WI38 (cell line): ENCODE results near the gene ABCA13.

Experiments used
- H3K4me3 ChIP-seq: 2 replicates; pipeline ENCODE4 v1.5.1; 2011; ENCODE audit warnings: low read depth, mild to moderate bottlenecking, control low read depth, low read length
- TF ChIP-seq, protein P1 (sequence below): IDR thresholded peaks from 2 replicates; pipeline ENCODE4 v1.5.1; 2012; ENCODE audit warnings: low read depth, mild to moderate bottlenecking, control low read depth, low read length

Gene ABCA13

DNA sequence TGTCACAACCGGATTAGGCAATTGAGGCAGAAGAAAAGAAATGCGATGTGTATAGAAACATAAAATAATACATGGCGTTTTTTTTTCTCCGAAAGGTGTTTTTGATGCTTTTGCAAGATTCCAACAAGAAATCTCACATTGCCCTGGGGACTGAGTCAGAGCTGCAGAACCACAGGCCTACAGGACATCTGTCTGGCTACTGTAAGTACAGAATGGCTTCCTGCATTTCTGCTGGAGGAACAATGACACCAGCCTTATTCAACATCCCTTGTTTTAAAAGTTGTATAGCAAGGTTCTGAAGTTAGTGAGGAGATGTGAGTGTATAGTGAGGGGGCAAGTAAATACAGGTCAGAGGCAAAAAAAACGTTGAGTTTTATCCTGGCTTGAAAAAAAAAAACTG, 256.4 kb downstream of the ABCA13 start:
- H3K4me3 ChIP-seq: no peak overlapping the region
- TF ChIP-seq, protein P1, sequence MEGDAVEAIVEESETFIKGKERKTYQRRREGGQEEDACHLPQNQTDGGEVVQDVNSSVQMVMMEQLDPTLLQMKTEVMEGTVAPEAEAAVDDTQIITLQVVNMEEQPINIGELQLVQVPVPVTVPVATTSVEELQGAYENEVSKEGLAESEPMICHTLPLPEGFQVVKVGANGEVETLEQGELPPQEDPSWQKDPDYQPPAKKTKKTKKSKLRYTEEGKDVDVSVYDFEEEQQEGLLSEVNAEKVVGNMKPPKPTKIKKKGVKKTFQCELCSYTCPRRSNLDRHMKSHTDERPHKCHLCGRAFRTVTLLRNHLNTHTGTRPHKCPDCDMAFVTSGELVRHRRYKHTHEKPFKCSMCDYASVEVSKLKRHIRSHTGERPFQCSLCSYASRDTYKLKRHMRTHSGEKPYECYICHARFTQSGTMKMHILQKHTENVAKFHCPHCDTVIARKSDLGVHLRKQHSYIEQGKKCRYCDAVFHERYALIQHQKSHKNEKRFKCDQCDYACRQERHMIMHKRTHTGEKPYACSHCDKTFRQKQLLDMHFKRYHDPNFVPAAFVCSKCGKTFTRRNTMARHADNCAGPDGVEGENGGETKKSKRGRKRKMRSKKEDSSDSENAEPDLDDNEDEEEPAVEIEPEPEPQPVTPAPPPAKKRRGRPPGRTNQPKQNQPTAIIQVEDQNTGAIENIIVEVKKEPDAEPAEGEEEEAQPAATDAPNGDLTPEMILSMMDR: no peak

DNA sequence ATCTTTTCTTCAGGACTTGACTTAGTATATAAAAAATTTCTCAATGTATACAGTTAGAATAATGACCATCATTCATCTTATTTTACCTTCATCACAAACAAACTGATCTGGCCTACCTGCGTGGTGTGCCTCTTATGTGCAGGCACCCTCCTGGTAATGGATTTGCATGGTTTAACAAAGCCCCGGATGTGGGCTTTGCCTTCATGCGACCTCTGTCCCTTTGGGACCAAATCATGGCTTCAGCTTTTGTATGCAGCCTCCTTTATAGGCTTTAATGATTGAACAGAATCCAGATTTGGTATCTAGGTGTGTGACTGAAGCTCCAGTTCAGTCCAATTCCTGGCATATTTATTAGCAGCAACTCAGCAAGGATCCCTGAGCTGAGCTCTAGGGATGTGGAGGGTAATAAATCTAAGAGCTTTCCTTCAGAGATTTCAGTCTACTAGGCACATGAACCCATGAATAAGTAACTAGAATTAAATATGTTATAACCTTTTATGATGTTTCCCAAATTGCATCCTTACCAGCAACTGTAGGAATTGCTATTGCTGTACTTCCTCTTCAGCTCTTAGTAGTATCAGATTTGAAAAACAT, 256.9 kb downstream of the ABCA13 start:
- TF ChIP-seq, protein P1: no peak

DNA sequence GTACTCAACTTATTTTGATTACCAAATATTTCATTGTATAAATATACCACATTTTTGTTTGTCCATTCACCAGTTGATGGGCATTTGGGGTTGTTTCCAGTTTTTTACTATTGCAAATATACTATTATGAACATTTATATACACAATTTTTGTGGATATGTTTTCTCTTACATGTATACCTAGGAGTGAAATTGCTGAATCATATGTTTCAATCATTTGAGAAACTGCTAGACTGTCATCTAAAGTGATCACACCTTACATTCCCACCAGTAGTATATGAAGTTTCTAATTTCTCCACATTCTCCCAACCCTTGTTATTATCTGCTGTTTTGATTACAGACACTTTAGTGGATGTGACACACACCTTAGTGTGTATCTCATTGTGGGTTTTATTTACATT, 257.9 kb downstream of the ABCA13 start:
- no peak overlapping the region for H3K4me3 ChIP-seq
- TF ChIP-seq, protein P1: no peak

More for the DNA sequence above, 256.9 kb downstream of the ABCA13 start:
- no peak overlapping the region for H3K4me3 ChIP-seq

DNA sequence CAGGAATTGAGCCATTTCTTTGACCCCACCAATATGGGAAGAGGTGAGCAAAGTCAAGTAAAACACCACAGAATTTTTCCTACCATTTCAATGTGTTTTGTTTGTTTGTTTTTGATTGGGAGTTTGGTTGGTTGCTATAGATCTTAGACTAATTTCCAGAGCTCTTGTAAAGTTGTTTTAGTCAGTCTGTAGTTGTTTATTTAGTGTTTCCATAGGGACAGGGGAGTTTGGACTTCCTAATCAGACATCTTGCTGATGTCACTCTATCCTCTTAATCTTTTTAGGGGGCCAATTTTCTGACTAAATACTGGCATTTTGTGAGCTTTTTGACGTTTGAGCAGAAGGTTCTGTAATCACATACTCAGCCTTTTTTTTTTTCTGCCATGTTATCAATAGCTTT, 266.9 kb downstream of the ABCA13 start:
- H3K4me3 ChIP-seq: no peak overlapping the region
- TF ChIP-seq, protein P1: no peak

DNA sequence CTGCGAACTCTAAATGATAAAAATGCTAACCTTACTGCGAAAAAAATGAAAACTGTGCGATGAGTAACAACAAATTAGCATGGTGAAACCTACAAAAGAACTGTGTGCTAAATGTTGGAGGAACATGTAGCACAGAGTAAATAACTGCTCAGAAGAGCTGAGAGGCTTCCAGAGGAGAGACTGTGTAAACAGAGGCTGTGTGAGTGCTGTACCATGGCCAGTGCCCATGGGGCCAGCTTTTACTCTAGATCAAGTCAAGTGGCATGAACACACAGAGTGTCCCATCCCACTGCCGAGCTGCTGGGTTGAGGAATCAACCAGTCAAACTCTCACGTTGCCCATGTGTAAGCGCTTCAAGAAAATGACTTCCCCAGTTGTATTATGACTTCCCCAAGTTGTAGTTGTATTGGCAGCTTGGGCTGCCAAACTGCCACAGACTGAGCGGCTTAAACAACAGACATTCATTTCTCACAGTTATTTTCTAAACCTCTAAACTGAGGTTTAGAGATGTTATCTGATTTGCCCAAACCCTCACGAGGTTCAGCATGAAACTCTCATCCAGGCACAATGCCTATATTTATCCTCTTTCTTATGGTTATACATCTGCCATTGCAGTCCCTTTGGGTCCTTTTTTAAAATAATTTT, 270.7 kb downstream of the ABCA13 start:
- TF ChIP-seq, protein P1: no peak
- H3K4me3 ChIP-seq: no peak overlapping the region

DNA sequence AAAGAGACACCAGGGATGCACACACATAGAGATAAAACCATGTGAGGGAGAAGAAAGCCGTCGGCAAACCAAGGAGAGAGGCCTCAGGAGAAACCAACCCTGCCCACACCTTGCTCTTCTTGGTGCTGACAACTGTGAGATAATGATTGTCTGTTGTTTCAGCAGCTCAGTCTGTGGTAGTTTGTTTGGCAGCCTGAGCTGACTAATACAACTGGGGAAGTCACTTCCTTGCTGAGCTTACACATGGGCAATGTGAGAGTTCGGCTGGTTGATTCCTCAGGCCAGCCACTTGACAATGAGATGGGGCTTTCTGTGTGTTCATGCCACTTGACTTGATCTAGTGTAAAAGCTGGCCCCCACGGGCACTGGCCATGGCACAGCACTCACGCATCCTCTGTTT, 271.8 kb downstream of the ABCA13 start:
- H3K4me3 ChIP-seq: no peak overlapping the region
- TF ChIP-seq, protein P1: no peak

DNA sequence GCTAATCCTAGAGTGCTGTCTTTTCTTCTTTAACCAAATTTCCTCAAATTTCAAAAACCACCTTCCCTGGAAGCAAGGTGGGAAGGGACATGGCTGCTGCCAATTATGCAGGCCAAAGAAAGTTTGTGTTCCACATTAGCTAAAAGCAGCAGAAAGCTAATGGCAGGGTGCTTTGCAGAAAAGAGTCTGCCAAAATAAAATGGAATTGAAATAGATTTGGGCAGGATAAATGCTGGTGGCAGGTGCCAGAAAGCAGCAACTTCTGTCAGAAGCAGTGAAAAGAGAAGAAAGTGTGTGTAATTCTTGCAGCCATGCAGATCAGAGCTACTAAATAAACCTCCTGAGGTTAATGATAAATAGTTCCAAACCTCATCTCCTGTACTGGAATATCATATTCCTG, 275.5 kb downstream of the ABCA13 start:
- TF ChIP-seq, protein P1: no peak
- no peak overlapping the region for H3K4me3 ChIP-seq
